K562 (cell line): Measurements from ENCODE around the gene G2E3. TPM values are rescaled to one million over a fixed set of nuclear protein-coding genes. Genes with fewer than 3 reads are reported as not detected.

Experiments
- CCAR2 ChIP-seq: fragments of 200-400 bp; formaldehyde crosslinking; IDR thresholded peaks from 2 replicates; pipeline ENCODE4 v1.6.1; 2017; ENCODE audit warnings: mild to moderate bottlenecking, low read depth, low read length
- LARP7 ChIP-seq: fragments of 450-650 bp; IDR thresholded peaks from 2 replicates; pipeline ENCODE4 v1.6.1; 2016
- NCOA4 ChIP-seq: fragments of 450-650 bp; IDR thresholded peaks from 2 replicates; pipeline ENCODE4 v1.6.1; 2018; ENCODE audit warnings: mild to moderate bottlenecking; ENCODE audit not compliant: partially characterized antibody
- RFX5 ChIP-seq: IDR thresholded peaks from 2 replicates; pipeline ENCODE4 v1.6.1; 2011; ENCODE audit warnings: low read depth, mild to moderate bottlenecking, improper control_type of control experiment, low read length
- SFPQ ChIP-seq: fragments of 200-400 bp; formaldehyde crosslinking; IDR thresholded peaks from 2 replicates; pipeline ENCODE4 v1.6.1; 2017; ENCODE audit warnings: mild to moderate bottlenecking, low read depth, low read length, moderate library complexity
- SPI1 ChIP-seq: IDR thresholded peaks from 2 replicates; pipeline ENCODE4 v1.6.1; 2011; ENCODE audit warnings: low read depth, low read length, control low read depth, borderline replicate concordance
- ZNF3 ChIP-seq: fragments of 250-450 bp; sonication (Bioruptor Pico); IDR thresholded peaks from 2 replicates; pipeline ENCODE4 v1.5.0; 2021; ENCODE audit warnings: mild to moderate bottlenecking, moderate library complexity
- polyA plus RNA-seq, 8 experiments: library from polyadenylated mRNA; depleted of rRNA in 4 of 8; stranded (reverse) in 5 of 8; unstranded in 3 of 8; fragments of >200 nt; fragmentation: Nextera tagmentation in 2 of 8; fragmentation: Illumina TruSeq in 1 of 8; extraction: Ambion mirVana in 2 of 8; extraction: Trizol in 1 of 8; gene quantifications; 2 replicates each; pipeline versions ENCODE4 v1.2.1 to v1.2.3, GENCODE V29; 2011 to 2014; ENCODE audit warnings: inconsistent platforms in 1 of 8, missing spikeins in 1 of 8
- total RNA-seq, 7 experiments: library from RNA; depleted of rRNA in 6 of 7; stranded (reverse); fragments of >200 nt in 6 of 7; fragmentation: Illumina TruSeq in 2 of 7; extraction: Trizol in 2 of 7; gene quantifications; 2 replicates each; pipeline versions ENCODE4 v1.2.1 to v1.2.3, GENCODE V29; 2011 to 2021; ENCODE audit warnings: low replicate concordance in 1 of 7
- TF ChIP-seq, protein P1 (sequence below), 2 experiments: fragments of 450-650 bp in 1 of 2; sonication (generic) in 1 of 2; formaldehyde crosslinking in 1 of 2; IDR thresholded peaks; 2 replicates each; pipeline versions ENCODE4 v1.7.1 to v1.9.0; 2016 to 2022; ENCODE audit warnings: inconsistent platforms in 1 of 2, mild to moderate bottlenecking in 1 of 2, missing genetic modification reagents in 1 of 2
- TF ChIP-seq, protein P2 (sequence below): conservative IDR thresholded peaks from 2 replicates; pipeline ENCODE4 v1.6.1; 2011; ENCODE audit warnings: low read depth, mild to moderate bottlenecking, low read length; ENCODE audit not compliant: control insufficient read depth
- TF ChIP-seq, protein P3 (sequence below): fragments of 450-650 bp; IDR thresholded peaks from 2 replicates; pipeline ENCODE4 v1.6.1; 2016; ENCODE audit warnings: low read depth, mild to moderate bottlenecking, moderate library complexity
- TF ChIP-seq, protein P4 (sequence below): fragments of 250-450 bp; sonication (Bioruptor Pico); IDR thresholded peaks from 2 replicates; pipeline ENCODE4 v1.6.1; 2021; ENCODE audit warnings: mild to moderate bottlenecking

The G2E3 gene
- total and polyA plus RNA-seq, 9 of the 15 experiments (the other 6 are each of a cell fraction or from before 2014, with no cell fraction given) = 9.8 to 53.5 (median 24.7) TPM

DNA sequence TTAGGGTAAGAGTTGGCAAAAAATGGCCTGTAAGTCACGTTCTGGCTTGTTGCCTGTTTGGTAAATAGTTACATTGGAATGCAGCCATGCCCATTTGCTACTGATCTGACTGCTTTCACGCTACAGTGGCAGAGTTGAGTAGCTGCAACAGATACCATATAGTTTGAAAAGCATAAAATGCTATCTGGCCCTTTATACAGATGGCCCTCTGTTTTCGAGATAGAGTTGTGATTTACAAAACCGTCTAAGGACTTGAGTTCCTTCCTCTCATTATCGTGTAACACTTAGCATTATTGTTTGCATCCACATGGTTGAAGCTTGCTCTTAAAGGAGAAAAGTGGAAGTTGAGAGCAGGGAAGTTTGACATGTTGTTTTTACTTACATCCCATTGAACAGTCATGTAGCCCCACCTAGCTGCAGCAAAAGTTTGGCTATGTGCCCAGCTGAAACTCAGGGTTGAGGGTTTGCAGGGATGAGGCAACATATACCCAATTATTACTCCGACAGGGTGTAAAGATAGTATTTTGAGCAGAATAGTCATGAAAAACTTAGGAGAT is 51.9 kb downstream of the G2E3 start (continued):
- TF ChIP-seq, protein P1, sequence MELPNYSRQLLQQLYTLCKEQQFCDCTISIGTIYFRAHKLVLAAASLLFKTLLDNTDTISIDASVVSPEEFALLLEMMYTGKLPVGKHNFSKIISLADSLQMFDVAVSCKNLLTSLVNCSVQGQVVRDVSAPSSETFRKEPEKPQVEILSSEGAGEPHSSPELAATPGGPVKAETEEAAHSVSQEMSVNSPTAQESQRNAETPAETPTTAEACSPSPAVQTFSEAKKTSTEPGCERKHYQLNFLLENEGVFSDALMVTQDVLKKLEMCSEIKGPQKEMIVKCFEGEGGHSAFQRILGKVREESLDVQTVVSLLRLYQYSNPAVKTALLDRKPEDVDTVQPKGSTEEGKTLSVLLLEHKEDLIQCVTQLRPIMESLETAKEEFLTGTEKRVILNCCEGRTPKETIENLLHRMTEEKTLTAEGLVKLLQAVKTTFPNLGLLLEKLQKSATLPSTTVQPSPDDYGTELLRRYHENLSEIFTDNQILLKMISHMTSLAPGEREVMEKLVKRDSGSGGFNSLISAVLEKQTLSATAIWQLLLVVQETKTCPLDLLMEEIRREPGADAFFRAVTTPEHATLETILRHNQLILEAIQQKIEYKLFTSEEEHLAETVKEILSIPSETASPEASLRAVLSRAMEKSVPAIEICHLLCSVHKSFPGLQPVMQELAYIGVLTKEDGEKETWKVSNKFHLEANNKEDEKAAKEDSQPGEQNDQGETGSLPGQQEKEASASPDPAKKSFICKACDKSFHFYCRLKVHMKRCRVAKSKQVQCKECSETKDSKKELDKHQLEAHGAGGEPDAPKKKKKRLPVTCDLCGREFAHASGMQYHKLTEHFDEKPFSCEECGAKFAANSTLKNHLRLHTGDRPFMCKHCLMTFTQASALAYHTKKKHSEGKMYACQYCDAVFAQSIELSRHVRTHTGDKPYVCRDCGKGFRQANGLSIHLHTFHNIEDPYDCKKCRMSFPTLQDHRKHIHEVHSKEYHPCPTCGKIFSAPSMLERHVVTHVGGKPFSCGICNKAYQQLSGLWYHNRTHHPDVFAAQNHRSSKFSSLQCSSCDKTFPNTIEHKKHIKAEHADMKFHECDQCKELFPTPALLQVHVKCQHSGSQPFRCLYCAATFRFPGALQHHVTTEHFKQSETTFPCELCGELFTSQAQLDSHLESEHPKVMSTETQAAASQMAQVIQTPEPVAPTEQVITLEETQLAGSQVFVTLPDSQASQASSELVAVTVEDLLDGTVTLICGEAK (IDR thresholded peaks at IDR 0.05) = no peak
- TF ChIP-seq, protein P1 (CRISPR knock-in tag; IDR thresholded peaks at IDR 0.05) = no peak
- peak; percentile 26; the same call in 1 of the 2 replicates for TF ChIP-seq SPI1
- no peak for TF ChIP-seq ZNF3 (CRISPR knock-in tag)
- TF ChIP-seq, protein P2, sequence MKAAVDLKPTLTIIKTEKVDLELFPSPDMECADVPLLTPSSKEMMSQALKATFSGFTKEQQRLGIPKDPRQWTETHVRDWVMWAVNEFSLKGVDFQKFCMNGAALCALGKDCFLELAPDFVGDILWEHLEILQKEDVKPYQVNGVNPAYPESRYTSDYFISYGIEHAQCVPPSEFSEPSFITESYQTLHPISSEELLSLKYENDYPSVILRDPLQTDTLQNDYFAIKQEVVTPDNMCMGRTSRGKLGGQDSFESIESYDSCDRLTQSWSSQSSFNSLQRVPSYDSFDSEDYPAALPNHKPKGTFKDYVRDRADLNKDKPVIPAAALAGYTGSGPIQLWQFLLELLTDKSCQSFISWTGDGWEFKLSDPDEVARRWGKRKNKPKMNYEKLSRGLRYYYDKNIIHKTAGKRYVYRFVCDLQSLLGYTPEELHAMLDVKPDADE = no peak
- TF ChIP-seq NCOA4 = no peak
- TF ChIP-seq, protein P3, sequence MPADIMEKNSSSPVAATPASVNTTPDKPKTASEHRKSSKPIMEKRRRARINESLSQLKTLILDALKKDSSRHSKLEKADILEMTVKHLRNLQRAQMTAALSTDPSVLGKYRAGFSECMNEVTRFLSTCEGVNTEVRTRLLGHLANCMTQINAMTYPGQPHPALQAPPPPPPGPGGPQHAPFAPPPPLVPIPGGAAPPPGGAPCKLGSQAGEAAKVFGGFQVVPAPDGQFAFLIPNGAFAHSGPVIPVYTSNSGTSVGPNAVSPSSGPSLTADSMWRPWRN = no peak
- TF ChIP-seq RFX5 = no peak
- TF ChIP-seq CCAR2 = no peak
- TF ChIP-seq LARP7 = no peak
- TF ChIP-seq SFPQ = no peak
- TF ChIP-seq, protein P4, sequence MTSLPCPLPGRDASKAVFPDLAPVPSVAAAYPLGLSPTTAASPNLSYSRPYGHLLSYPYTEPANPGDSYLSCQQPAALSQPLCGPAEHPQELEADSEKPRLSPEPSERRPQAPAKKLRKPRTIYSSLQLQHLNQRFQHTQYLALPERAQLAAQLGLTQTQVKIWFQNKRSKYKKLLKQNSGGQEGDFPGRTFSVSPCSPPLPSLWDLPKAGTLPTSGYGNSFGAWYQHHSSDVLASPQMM = no peak
